Cerebellar cortex (tissue), 1 donor: ENCODE measurements around the gene WASL.
A peak's percentile ranks its signal among the peaks of the same experiment; 100 is the strongest.
"Not testable (repeated sequence)": the region's sequence is repeated elsewhere in the genome, so short reads cannot be mapped to it uniquely, and the experiment has no call there.

Experiments used
- DNase-seq: peaks from one replicate; pipeline ENCODE4 v3.0.0-alpha.2; 2015; ENCODE audit warnings: low spot score

The WASL gene

GRCh38 chr7:123658023-123658422 lies 90.8 kb downstream of the WASL start:
- no peak for DNase-seq

- DNase-seq, result no peak
These were observed 91.5 kb downstream of the WASL start for GRCh38 chr7:123657304-123657685.

- DNase-seq, result no peak
These were observed 92.1 kb downstream of the WASL start for GRCh38 chr7:123656544-123657303.

GRCh38 chr7:123655614-123656013 lies 93.2 kb downstream of the WASL start, which contains the start of gene LMOD2:
Gene LMOD2 (plus strand): TSS chr7:123655866. CDS start chr7:123655964, 98 bp downstream.
- no peak for DNase-seq

- DNase-seq, result no peak
These were observed 95.6 kb downstream of the WASL start for GRCh38 chr7:123653162-123653561.

GRCh38 chr7:123652406-123652805 lies 96.4 kb downstream of the WASL start:
- peak; percentile 16 for DNase-seq

- no peak for DNase-seq
These were observed 98.2 kb downstream of the WASL start for GRCh38 chr7:123650595-123650994.

GRCh38 chr7:123649964-123650363 lies 98.8 kb downstream of the WASL start:
- DNase-seq, result no peak

- no peak for DNase-seq
These were observed 101.6 kb downstream of the WASL start for GRCh38 chr7:123647106-123647730.

GRCh38 chr7:123645516-123645915 lies 103.3 kb downstream of the WASL start:
- DNase-seq, result no peak

GRCh38 chr7:123643495-123644441 lies 105.0 kb downstream of the WASL start:
- no peak for DNase-seq

GRCh38 chr7:123641901-123642300 lies 106.9 kb downstream of the WASL start:
- no peak for DNase-seq

GRCh38 chr7:123640583-123640982 lies 108.2 kb downstream of the WASL start:
- DNase-seq, result no peak

- no peak for DNase-seq
These were observed 109.2 kb downstream of the WASL start for GRCh38 chr7:123639631-123640030.

GRCh38 chr7:123637878-123638277 lies 110.9 kb downstream of the WASL start:
- DNase-seq, result no peak

GRCh38 chr7:123637203-123637602 lies 111.6 kb downstream of the WASL start:
- no peak for DNase-seq

GRCh38 chr7:123635551-123636359 lies 113.0 kb downstream of the WASL start:
- peak; percentile 22 for DNase-seq

GRCh38 chr7:123634011-123634573 lies 114.7 kb downstream of the WASL start:
- not testable (repeated sequence) for DNase-seq

- no peak for DNase-seq
These were observed 115.2 kb downstream of the WASL start for GRCh38 chr7:123633553-123633952.

GRCh38 chr7:123632808-123633207 lies 116.0 kb downstream of the WASL start:
- no peak for DNase-seq
